Measurements from ENCODE around the gene LEMD3. TPM values are rescaled to one million over a fixed set of nuclear protein-coding genes. Genes with fewer than 3 reads are reported as not detected.

Gene LEMD3
- 10 to 100 TPM; 15.9 to 17.6 TPM for total RNA-seq

GRCh38 chr12:65169320-65170208 is at the start of gene LEMD3:
TSS of gene LEMD3 (plus strand) at chr12:65169583. CDS start at chr12:65169597, 14 bp downstream.
- ChIA-PET POLR2A (interaction anchor here (0.5 to 1.5 kb wide), 6 partner anchors 10 to 765 kb away, joined by 3 to 14 read pairs (median 3); partner anchors contain the start of gene XPOT), CTCF (interaction anchor here (0.7 to 3.9 kb wide), 6 partner anchors 9 to 79 kb away, joined by 3 to 22 read pairs (median 6); no protein-coding TSS in a partner anchor)
- ATAC-seq (peak; percentile 94), DNase-seq (peak; percentile 97)
- no peaks in the 10 kb centered on the region for H3K9me3 Mint-ChIP-seq (ENCODE audit: low read depth)
- intact Hi-C loops (cut with DNase I, micrococcal nuclease) = loop anchor here (1.0 to 10.0 kb wide), 14 partner anchors 13 to 1133 kb away; partner anchors contain the start of genes LLPH (in 2 of the 2), GNS (in 1 of the 2), HELB (in 1 of the 2) and RASSF3 (in 1 of the 2)
- peak within 1 kb of the TSS; percentile 97 for H3K27ac Mint-ChIP-seq
- peaks cover 27% of the 10 kb centered on the region for H3K36me3 Mint-ChIP-seq (ENCODE audit: low read depth)
- H3K27me3 Mint-ChIP-seq = peaks cover 3% of the 10 kb centered on the region
- H3K4me3 Mint-ChIP-seq = peak within 1 kb of the TSS; percentile 92
- H3K4me1 Mint-ChIP-seq = peaks cover 30% of the 10 kb centered on the region

DNA sequence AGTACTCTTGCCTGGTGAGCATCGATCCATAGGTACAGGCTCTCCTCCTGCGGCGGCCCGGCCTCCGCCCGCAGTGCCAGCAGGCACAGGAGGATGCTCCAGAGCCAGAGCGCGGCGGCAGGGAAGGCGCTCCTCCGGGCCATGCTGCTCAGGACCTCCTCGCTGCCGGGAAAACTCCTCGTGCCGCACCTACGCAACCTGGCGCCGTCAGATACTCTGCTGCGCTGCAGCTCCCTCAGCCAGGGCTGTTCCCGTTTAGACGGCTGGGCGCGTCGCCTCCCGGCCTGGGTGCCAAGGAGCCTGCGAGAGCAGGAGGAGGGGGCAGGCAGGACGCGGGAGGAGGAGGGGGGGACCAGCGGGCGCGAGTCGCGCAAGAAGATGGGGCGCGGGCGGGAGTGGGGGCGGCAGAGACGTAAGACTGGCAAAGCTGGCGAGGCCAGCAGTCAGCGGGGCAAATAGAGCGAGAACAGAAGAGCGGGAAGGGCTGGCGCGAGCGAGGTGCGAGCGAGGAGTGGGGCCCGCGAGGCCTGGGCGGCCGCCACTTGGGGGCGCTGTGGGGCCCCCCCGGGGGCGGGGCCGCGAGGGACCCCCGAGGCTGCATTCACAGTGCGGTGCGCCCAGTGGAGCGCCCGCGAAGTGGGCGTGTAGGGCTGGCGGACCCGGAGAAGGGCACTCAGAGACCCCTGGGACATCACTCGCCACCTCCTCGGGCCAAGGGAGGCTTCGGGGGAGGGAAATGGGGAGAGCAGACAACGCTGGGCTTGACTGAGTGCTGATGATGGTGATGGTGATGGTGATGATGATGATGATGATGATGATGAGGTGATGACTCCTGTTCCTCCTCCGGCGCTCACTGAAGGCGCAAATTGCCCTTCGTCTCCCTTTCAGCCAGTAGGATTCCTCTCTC is 48.1 kb upstream of the LEMD3 start, which contains the start of gene WIF1:
Gene WIF1, minus strand, starts transcription at position 257 of the 907 bp plus-strand sequence. Its CDS starts 114 bp downstream, at position 143.
- intact Hi-C loops (cut with DNase I, micrococcal nuclease) = loop anchor here in 1 of 2 experiments (5.0 kb wide), 3 partner anchors 51 to 319 kb away; no protein-coding TSS in a partner anchor
- no peaks in the 10 kb centered on the region for H3K36me3 Mint-ChIP-seq (ENCODE audit: low read depth)
- H3K27ac Mint-ChIP-seq = no peak within 1 kb of the TSS
- peak; percentile 82 for ATAC-seq
- peak; percentile 56 for DNase-seq
- peaks cover 31% of the 10 kb centered on the region for H3K27me3 Mint-ChIP-seq
- peak within 1 kb of the TSS; percentile 32 for H3K4me3 Mint-ChIP-seq
- no peaks in the 10 kb centered on the region for H3K9me3 Mint-ChIP-seq (ENCODE audit: low read depth)
- POLR2A ChIA-PET = no interaction called here
- CTCF ChIA-PET = interaction anchor here (0.9 to 3.9 kb wide), 6 partner anchors 15 to 1147 kb away, joined by 3 to 15 read pairs (median 5); no protein-coding TSS in a partner anchor
- H3K4me1 Mint-ChIP-seq = peaks cover 6% of the 10 kb centered on the region

GRCh38 chr12:65121956-65122469 is 47.4 kb upstream of the LEMD3 start:
- ATAC-seq (no peak), DNase-seq (no peak)
- no peaks in the 10 kb centered on the region for H3K9me3 Mint-ChIP-seq (ENCODE audit: low read depth)
- no peak overlapping the region for H3K27ac Mint-ChIP-seq
- peaks cover 29% of the 10 kb centered on the region for H3K27me3 Mint-ChIP-seq
- H3K4me1 Mint-ChIP-seq = peaks cover 6% of the 10 kb centered on the region
- CTCF ChIA-PET = interaction anchor here (1.2 to 3.9 kb wide), 7 partner anchors 11 to 321 kb away, joined by 4 to 15 read pairs (median 11); no protein-coding TSS in a partner anchor
- no peaks in the 10 kb centered on the region for H3K36me3 Mint-ChIP-seq (ENCODE audit: low read depth)
- intact Hi-C loops (cut with DNase I, micrococcal nuclease) = loop anchor here (2.0 to 5.0 kb wide), 4 partner anchors 50 to 325 kb away; no protein-coding TSS in a partner anchor
- no peak overlapping the region for H3K4me3 Mint-ChIP-seq
- POLR2A ChIA-PET = no interaction called here

DNA sequence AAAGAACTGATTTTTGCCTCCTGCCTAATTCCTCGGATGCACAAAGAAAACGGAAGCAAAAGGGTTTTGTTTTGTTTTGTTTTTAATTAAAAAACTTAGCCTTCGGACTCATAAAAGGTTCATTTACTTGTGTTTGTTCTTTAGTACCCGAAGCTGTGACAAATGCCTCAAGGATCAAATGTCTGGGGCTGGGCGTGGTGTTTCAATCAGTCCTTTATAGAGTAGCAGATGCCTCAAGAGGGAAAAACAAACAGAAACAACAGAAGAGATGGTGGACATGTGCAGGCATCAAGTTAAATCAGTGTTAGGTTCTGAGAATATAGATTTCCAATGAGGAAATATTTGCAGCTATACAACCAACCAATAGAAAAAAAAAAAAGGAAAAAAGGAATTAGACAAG is 46.7 kb upstream of the LEMD3 start:
- Mint-ChIP-seq H3K36me3 (ENCODE audit: low read depth) (no peaks in the 10 kb centered on the region), H3K4me1 (peaks cover 6% of the 10 kb centered on the region), H3K4me3 (no peak overlapping the region), H3K27ac (no peak overlapping the region), H3K9me3 (ENCODE audit: low read depth) (no peaks in the 10 kb centered on the region), H3K27me3 (peaks cover 24% of the 10 kb centered on the region)
- ATAC-seq (no peak), DNase-seq (no peak)
- POLR2A ChIA-PET = no interaction called here
- CTCF ChIA-PET = interaction anchor here (0.7 to 3.9 kb wide), 12 partner anchors 11 to 327 kb away, joined by 3 to 15 read pairs (median 4); no protein-coding TSS in a partner anchor
- intact Hi-C loops (cut with DNase I, micrococcal nuclease) = loop anchor here (1.0 to 5.0 kb wide), 7 partner anchors 50 to 326 kb away; no protein-coding TSS in a partner anchor

- Mint-ChIP-seq H3K4me3 (no peak overlapping the region), H3K27me3 (peaks cover 21% of the 10 kb centered on the region), H3K36me3 (ENCODE audit: low read depth) (no peaks in the 10 kb centered on the region), H3K9me3 (ENCODE audit: low read depth) (no peaks in the 10 kb centered on the region), H3K27ac (no peak overlapping the region), H3K4me1 (peaks cover 6% of the 10 kb centered on the region)
- ATAC-seq (no peak), DNase-seq (peak; percentile 49)
- ChIA-PET POLR2A (no interaction called here), CTCF (interaction anchor here (0.7 to 3.9 kb wide), 16 partner anchors 11 to 328 kb away, joined by 3 to 20 read pairs (median 4); no protein-coding TSS in a partner anchor)
- intact Hi-C loops (cut with DNase I, micrococcal nuclease) = loop anchor here (1.0 to 5.0 kb wide), 7 partner anchors 49 to 327 kb away; no protein-coding TSS in a partner anchor
Measured at GRCh38 chr12:65123435-65124063, 45.8 kb upstream of the LEMD3 start.

DNA sequence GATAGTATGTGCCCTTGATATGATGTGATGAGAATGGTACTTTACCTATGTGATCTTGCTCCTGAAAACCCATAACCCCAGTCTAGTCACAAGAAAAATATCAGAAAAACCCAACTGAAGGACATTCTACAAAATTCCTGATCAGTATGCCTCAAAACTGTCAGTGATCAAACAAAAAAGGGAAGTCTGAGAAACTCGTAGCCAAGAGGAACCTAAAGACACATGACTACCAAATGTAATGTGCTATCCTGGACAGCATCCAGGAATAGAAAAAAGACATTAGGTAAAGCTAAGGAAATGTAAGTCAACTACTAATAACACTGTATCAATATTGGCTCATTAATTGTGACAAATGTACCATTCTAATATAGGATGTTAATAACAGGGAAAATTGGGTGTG is 44.1 kb upstream of the LEMD3 start:
- ChIA-PET CTCF (interaction anchor here (1.0 to 3.9 kb wide), 5 partner anchors 14 to 323 kb away, joined by 4 to 20 read pairs (median 5); no protein-coding TSS in a partner anchor), POLR2A (no interaction called here)
- no peak for DNase-seq
- Mint-ChIP-seq H3K27ac (no peak overlapping the region), H3K4me3 (no peak overlapping the region), H3K9me3 (ENCODE audit: low read depth) (no peaks in the 10 kb centered on the region), H3K36me3 (ENCODE audit: low read depth) (no peaks in the 10 kb centered on the region), H3K27me3 (peaks cover 24% of the 10 kb centered on the region), H3K4me1 (peaks cover 6% of the 10 kb centered on the region)
- ATAC-seq = no peak
- intact Hi-C loops (cut with DNase I, micrococcal nuclease) = no loop called here

DNA sequence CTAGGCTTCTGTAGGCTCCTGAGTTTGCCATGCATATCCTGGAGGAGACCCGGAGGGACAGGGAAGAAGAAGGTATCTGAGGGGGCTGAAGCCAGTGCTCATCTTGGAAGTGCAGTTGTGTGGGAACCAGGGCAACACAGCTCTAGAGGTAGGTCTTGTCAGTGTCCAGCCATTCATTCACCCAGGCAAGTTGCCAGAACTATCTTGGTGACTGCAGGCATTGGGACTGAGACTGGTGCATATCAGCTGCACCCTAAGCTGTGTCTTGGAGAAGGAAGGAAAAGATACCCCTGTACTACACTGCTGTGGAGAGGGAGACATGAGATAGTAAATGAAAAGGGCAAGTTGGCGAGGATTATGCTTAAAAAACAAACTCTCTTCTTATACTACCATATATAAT is 43.4 kb upstream of the LEMD3 start:
- Mint-ChIP-seq H3K27me3 (peaks cover 18% of the 10 kb centered on the region), H3K36me3 (ENCODE audit: low read depth) (no peaks in the 10 kb centered on the region), H3K27ac (no peak overlapping the region), H3K9me3 (ENCODE audit: low read depth) (no peaks in the 10 kb centered on the region), H3K4me1 (peaks cover 6% of the 10 kb centered on the region), H3K4me3 (no peak overlapping the region)
- intact Hi-C loops (cut with DNase I, micrococcal nuclease) = no loop called here
- CTCF ChIA-PET = interaction anchor here (0.9 to 3.2 kb wide), 5 partner anchors 21 to 324 kb away, joined by 3 to 20 read pairs (median 4); no protein-coding TSS in a partner anchor
- no peak for ATAC-seq
- DNase-seq = no peak
- POLR2A ChIA-PET = interaction anchor here (0.7 kb wide), 1 partner anchor 37 kb away, joined by 3 read pairs; no protein-coding TSS in a partner anchor

GRCh38 chr12:65126482-65126881 is 42.9 kb upstream of the LEMD3 start:
- no peak for DNase-seq
- peaks cover 6% of the 10 kb centered on the region for H3K4me1 Mint-ChIP-seq
- ChIA-PET CTCF (interaction anchor here (0.9 to 3.2 kb wide), 3 partner anchors 235 to 324 kb away, joined by 3 to 20 read pairs (median 4); no protein-coding TSS in a partner anchor), POLR2A (interaction anchor here (0.7 kb wide), 1 partner anchor 37 kb away, joined by 3 read pairs; no protein-coding TSS in a partner anchor)
- no peak overlapping the region for H3K27ac Mint-ChIP-seq
- ATAC-seq = no peak
- peaks cover 17% of the 10 kb centered on the region for H3K27me3 Mint-ChIP-seq
- H3K9me3 Mint-ChIP-seq (ENCODE audit: low read depth) = no peaks in the 10 kb centered on the region
- H3K4me3 Mint-ChIP-seq = no peak overlapping the region
- H3K36me3 Mint-ChIP-seq (ENCODE audit: low read depth) = no peaks in the 10 kb centered on the region
- intact Hi-C loops (cut with DNase I, micrococcal nuclease) = no loop called here

- ChIA-PET CTCF (interaction anchor here (1.1 kb wide), 1 partner anchor 11 kb away, joined by 4 read pairs; no protein-coding TSS in a partner anchor), POLR2A (no interaction called here)
- H3K4me1 Mint-ChIP-seq = no peaks in the 10 kb centered on the region
- H3K4me3 Mint-ChIP-seq = no peak overlapping the region
- peaks cover 5% of the 10 kb centered on the region for H3K9me3 Mint-ChIP-seq (ENCODE audit: low read depth)
- no peak overlapping the region for H3K27ac Mint-ChIP-seq
- ATAC-seq (no peak), DNase-seq (no peak)
- peaks cover 3% of the 10 kb centered on the region for H3K36me3 Mint-ChIP-seq (ENCODE audit: low read depth)
- peaks cover 11% of the 10 kb centered on the region for H3K27me3 Mint-ChIP-seq
- intact Hi-C loops (cut with DNase I, micrococcal nuclease) = no loop called here
Measured at GRCh38 chr12:65133879-65134278, 35.5 kb upstream of the LEMD3 start.

DNA sequence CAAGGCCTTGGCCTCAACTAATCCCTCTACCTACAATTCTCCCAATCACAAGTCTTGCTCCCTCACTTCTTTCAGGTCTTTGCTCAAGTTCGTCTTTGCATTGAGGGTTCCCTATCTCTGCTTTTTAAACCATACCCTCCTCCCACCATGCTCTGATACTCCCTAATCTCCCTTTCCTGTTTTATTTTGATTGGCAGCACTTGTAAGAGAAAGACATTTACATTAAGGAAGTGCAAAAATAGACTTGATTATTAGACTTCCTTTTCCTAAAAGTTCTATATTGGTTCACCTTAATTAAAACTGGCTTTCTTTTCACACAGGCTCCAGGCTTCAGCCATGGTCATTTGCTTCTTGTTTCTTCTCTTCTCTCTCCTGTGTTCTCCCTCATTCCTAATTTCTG is 30.0 kb upstream of the LEMD3 start:
- ChIA-PET POLR2A (interaction anchor here (0.7 kb wide), 1 partner anchor 817 kb away, joined by 3 read pairs; no protein-coding TSS in a partner anchor), CTCF (interaction anchor here (1.3 to 1.5 kb wide), 2 partner anchors 17 to 34 kb away, joined by 3 to 4 read pairs; no protein-coding TSS in a partner anchor)
- Mint-ChIP-seq H3K36me3 (ENCODE audit: low read depth) (peaks cover 3% of the 10 kb centered on the region), H3K9me3 (ENCODE audit: low read depth) (peaks cover 5% of the 10 kb centered on the region), H3K27me3 (peaks cover 20% of the 10 kb centered on the region), H3K4me1 (no peaks in the 10 kb centered on the region), H3K4me3 (no peak overlapping the region), H3K27ac (no peak overlapping the region)
- intact Hi-C loops (cut with DNase I, micrococcal nuclease) = no loop called here
- ATAC-seq (no peak), DNase-seq (no peak)
